LNCAP (cell line): ENCODE results near the gene GLB1L.

Source experiments
- TF ChIP-seq, protein P1 (sequence below): fragments of 450-650 bp; IDR thresholded peaks from 2 replicates; pipeline ENCODE4 v1.5.1; 2017; ENCODE audit warnings: mild to moderate bottlenecking

The GLB1L gene

GRCh38 chr2:219209236-219210195 is 35.7 kb downstream of the GLB1L start:
- TF ChIP-seq, protein P1, sequence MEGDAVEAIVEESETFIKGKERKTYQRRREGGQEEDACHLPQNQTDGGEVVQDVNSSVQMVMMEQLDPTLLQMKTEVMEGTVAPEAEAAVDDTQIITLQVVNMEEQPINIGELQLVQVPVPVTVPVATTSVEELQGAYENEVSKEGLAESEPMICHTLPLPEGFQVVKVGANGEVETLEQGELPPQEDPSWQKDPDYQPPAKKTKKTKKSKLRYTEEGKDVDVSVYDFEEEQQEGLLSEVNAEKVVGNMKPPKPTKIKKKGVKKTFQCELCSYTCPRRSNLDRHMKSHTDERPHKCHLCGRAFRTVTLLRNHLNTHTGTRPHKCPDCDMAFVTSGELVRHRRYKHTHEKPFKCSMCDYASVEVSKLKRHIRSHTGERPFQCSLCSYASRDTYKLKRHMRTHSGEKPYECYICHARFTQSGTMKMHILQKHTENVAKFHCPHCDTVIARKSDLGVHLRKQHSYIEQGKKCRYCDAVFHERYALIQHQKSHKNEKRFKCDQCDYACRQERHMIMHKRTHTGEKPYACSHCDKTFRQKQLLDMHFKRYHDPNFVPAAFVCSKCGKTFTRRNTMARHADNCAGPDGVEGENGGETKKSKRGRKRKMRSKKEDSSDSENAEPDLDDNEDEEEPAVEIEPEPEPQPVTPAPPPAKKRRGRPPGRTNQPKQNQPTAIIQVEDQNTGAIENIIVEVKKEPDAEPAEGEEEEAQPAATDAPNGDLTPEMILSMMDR = no peak

DNA sequence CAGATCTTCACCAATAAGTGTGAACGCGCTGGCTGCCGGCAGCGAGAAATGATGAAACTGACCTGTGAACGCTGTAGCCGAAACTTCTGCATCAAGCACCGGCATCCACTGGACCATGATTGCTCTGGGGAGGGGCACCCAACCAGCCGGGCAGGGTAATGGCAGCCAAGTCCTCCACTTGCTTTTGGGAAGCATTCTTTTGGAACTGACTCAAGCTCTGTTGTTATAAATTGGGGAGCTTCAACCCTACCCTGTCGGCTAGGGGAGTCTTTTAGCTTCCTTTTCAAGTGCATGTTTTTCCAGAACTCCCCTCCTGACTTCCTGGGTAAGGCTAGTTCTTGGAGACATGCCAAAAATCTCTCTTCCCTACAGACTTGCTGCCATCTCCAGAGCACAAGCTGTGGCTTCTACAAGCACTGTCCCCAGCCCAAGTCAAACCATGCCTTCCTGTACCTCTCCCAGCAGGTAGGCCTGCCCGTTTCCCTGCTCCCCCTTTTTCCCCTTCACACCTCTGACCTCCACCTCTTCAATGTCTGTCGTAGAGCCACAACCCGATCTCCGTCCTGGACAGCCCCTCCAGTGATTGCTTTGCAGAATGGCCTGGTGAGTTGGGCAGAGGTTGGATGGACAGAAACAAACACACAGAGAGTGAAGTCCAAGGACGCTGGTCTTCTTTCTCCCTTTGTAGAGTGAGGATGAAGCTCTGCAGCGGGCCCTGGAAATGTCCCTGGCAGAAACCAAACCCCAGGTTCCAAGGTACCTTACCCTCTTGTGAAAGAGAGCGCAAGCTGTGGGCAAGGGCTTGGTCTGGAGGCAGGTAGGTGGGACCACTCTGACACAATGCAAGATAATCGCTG is 37.1 kb downstream of the GLB1L start:
- TF ChIP-seq, protein P1 = no peak

DNA sequence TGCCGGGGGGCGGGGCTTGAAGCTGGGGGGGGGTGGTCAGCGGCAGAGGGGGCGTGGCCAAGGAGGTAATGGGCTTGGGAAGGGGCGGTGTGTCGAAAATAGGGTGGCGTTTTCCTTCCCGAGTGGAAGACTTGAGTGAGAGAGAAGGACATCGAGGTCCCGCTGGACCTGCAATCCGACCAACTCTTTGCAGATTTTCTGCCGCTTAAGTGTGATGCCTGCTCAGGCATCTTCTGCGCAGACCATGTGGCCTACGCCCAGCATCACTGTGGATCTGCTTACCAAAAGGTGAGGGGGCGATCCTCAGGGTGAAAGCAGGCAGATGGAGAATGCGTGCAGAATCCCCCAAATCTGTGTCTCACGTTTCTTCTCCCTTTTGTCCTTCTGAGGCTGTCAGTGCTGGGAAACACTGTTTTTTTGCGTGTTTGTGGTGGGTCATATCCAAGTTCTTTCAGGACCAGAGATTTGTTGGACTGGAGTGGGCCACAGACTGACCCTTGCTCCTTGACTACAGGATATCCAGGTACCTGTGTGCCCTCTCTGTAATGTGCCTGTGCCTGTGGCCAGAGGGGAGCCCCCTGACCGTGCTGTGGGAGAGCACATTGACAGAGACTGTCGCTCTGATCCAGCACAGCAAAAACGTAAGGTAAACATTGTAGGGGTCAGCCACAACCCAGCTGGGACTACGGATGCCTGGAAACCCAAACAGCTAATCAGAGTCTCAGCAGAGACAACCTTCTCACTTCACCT is 37.9 kb downstream of the GLB1L start:
- TF ChIP-seq, protein P1 = no peak

GRCh38 chr2:219206328-219207133 is 38.7 kb downstream of the GLB1L start, which contains the start of gene ZFAND2B:
TSS of gene ZFAND2B (plus strand) at chr2:219206782. CDS start at chr2:219206988, 206 bp downstream.
- TF ChIP-seq, protein P1 = no peak

DNA sequence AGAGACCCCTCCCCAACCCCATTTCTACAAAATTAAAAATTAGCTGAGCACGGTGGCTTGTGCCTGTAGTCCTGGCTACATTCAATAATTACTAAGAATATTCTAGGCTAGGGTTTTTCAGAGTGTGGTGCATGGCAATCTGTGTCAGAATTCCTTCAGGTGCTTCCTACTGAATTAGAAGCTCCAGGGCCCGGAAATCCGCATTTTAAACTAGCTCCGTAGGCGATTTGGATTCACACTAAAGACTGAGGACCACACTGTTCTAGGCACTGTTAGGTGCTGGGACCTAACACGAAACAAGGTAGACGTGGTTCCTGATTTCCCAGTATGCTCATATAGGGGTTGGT is 39.3 kb downstream of the GLB1L start:
- TF ChIP-seq, protein P1 = no peak

- TF ChIP-seq, protein P1 = no peak
Measured at GRCh38 chr2:219205165-219205538, 40.1 kb downstream of the GLB1L start.
